ENCODE measurements around the gene PXMP2.
"Not testable (repeated sequence)": the region's sequence is repeated elsewhere in the genome, so short reads cannot be mapped to it uniquely, and the experiment has no call there.

The PXMP2 gene

GRCh38 chr12:132692030-132692429, 4.6 kb downstream of the PXMP2 start:
- FAIRE-seq; DNase-seq (ENCODE audit: low spot score): not testable (repeated sequence)

GRCh38 chr12:132694888-132695287, 7.5 kb downstream of the PXMP2 start:
- not testable (repeated sequence) for FAIRE-seq; DNase-seq (ENCODE audit: low spot score)

DNA sequence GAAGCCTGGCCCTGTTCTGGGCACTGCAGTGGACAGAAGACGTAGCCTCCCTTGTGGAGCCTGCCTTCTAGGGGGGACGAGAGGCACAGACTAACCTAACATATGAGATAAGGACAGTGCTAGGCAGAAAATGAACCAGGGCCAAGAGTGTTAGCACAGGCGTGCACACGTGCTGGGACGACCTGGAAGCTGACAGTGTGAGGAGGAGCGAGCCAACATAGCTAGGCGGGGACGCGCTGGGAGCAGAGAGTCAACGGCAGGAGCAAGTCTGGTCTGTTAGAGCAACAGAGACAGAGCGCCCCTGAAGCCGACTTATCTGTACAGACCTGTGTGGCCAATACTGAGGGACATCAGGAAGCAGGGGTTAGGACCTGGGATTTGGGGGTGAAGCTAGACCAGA, 8.0 kb downstream of the PXMP2 start:
- DNase-seq (ENCODE audit: low spot score) (no peak), FAIRE-seq (no peak)

- DNase-seq (ENCODE audit: low spot score) (no peak), FAIRE-seq (no peak)
Measured at GRCh38 chr12:132698341-132698740, 11.0 kb downstream of the PXMP2 start.

- FAIRE-seq (no peak), DNase-seq (ENCODE audit: low spot score) (no peak)
Measured at GRCh38 chr12:132700212-132700822, 12.9 kb downstream of the PXMP2 start.

GRCh38 chr12:132702640-132703039, 15.3 kb downstream of the PXMP2 start:
- no peak for DNase-seq (ENCODE audit: low spot score)
- FAIRE-seq, result no peak

DNA sequence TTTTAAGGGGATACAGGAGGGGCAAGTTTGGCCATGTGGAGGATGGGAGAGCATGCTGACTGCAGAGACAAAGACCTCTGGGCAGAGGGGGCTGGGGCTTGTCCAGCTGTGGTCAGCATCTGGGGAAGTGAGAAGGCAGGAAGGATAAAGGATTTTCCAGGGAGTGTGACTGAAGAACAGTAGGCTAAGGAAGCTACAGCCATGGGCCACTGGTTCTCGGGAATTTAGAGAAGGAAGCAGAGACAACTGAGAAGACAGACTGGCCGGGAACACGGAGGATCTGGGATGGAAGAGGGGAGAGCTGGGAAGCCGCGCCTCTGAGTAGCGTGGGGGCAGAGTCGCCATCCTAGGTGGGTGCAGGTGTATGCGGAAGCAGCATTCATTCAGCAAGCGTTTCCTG, 16.3 kb downstream of the PXMP2 start:
- FAIRE-seq (no peak), DNase-seq (ENCODE audit: low spot score) (no peak)

DNA sequence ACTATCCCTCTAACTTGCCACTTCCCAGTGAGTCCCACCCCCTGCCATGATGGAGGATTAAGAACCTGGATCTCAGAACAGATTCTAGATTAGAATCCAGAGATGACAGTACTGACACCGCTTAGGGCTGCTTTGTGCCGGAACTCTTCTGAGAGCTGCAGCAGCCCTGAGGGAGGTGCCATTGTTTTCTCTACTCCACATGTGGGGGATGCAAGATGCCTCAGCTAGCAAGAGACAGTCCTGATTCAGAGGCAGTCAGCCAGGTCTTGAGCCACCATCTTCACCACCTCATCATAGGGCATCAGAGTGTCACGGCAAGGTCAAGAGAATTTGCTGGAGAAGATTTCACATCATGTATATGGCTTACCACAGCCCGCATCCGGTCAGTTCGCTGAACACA, 19.9 kb downstream of the PXMP2 start:
- no peak for FAIRE-seq
- no peak for DNase-seq (ENCODE audit: low spot score)

DNA sequence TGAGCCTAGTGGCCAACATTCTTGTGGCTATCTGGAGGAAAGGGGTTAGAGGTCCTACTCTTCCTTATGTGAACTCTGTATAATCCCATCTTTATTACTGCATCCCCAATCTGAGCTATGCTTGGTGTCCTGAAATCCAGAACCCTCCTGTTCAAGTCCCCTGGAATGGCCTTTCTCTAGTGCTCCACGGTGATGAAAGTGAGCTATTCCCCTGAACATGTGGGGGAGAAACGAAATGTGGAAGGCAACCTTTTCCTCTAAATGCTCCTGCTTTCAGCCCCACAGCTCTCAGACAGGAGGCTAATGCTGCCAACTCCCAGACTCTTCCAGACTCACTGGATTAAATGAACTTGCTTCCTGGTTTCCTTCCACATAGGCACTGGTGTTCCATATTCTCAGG, 20.8 kb downstream of the PXMP2 start:
- FAIRE-seq (no peak), DNase-seq (ENCODE audit: low spot score) (no peak)

GRCh38 chr12:132710043-132710404, 22.6 kb downstream of the PXMP2 start:
- DNase-seq (ENCODE audit: low spot score) (no peak), FAIRE-seq (no peak)

- FAIRE-seq, result no peak
Measured at GRCh38 chr12:132710405-132711079, 23.2 kb downstream of the PXMP2 start, which contains the start of gene PGAM5. Gene PGAM5, plus strand, starts transcription at chr12:132710842. Its CDS starts 35 bp downstream, at chr12:132710877.

DNA sequence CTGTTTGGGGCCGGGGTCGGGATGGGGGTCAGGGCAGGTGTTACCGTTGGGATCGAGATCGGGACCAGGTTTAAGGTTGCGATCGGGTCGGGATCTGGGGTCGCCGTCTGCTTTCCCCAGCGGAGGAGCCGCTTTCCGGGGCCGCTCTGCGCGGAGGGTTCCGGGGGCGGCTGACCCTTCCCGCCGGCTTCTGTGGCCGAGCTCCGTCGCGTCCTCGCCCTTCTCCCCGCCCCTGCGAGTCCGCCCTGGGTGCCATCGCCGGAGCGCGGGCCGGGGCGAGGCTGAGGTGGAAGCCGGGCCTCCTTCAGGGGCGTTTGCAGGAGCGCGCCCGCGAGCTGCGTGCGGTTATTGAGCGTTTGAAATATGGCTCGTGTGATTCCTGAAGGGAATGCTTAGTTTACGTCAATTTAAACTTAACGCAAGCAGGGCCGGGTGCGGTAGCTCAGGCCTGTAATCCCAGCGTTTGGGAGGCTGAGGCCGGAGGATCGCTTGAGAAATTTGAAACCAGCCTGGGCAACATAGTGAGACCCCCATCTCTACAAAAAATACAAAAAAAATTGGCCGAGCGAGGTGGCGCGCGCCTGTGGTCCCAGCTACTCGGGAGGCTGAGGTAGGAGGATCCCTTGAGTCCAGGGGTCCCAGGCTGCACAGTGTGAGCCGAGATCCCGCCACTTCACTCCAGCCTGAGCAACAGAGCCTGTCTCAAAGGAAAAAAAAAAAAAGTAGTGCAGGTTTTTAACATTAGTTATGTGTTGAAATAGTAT, 23.9 kb downstream of the PXMP2 start:
- DNase-seq (ENCODE audit: low spot score) (no peak), FAIRE-seq (no peak)

More at GRCh38 chr12:132710405-132711079, 23.2 kb downstream of the PXMP2 start, which contains the start of gene PGAM5:
- DNase-seq (ENCODE audit: low spot score), result peak; percentile 77

DNA sequence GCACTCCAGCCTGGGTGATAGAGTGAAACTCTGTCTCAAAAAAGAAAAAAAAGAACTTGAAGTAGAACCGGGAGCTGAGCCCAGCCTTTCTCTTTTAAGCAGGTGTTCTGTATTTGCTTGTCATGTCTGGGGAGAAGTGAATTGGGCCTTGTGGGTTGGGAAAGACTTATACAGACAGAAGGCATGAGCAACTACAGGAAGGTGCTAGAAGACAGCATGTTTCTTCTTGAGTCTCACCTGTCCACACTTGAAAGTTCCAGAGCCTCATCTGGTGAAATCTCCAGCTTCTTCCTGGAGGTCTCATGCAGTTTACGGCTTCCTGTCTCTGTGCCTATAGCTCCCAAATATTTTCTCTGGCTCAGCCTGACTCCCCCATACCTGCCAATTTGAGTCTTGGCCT, 25.7 kb downstream of the PXMP2 start:
- FAIRE-seq, result no peak
- no peak for DNase-seq (ENCODE audit: low spot score)

GRCh38 chr12:132715874-132716273, 28.5 kb downstream of the PXMP2 start:
- DNase-seq (ENCODE audit: low spot score), result no peak
- FAIRE-seq, result no peak

DNA sequence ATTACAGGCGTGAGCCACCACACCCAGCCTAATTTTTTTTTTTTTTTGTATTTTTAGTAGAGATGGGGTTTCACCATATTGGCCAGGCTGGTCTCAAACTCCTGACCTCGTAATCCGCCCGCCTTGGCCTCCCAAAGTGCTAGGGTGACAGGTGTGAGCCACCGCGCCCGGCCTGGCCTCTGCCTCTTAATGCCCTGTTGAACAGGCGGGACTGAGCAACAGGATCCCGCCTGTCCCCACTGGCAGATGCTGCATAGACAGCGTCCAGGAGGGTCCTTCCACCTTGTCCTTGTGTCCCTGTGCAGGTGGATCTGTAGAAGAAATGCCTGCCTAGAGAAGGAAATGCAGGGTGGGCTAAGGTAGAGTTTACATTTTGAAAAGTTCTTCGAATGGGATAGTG, 29.0 kb downstream of the PXMP2 start:
- DNase-seq (ENCODE audit: low spot score) (no peak), FAIRE-seq (no peak)

- DNase-seq (ENCODE audit: low spot score) (no peak), FAIRE-seq (no peak)
Measured at GRCh38 chr12:132717011-132717410, 29.6 kb downstream of the PXMP2 start.

DNA sequence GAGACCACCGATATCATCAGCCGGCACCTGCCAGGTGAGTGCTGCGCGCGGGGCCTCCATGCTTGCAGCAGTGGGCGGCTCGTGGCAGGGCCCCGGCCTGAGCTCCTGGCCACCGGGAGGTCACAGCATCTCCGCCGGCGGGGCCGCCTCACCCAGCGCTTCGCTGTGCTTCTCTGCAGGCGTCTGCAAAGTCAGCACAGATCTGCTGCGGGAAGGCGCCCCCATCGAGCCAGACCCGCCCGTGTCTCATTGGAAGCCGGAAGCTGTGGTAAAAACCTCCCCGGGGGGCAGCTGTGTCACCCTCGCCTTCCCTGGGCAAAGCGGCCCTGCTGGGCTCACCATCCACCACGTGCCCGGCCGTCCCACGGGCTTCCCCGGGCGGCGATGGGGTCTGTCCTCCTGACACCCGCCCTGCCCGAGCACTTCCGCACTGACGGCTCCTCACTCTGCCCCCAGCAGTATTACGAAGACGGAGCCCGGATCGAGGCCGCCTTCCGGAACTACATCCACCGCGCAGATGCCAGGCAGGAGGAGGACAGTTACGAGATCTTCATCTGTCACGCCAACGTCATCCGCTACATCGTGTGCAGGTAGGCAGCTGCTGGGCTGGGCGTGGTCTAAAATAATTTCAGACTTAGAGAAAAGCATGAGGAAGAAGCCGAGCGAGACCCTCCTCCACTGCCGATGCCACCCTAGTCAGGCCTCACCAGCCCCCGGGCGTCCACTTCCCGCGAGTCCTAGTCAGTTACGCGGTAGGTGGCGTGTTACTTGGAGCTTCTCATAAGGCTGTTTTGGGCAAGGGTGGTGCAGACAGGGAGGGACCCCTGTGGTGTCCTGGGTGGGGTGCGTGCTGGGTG, 30.4 kb downstream of the PXMP2 start:
- DNase-seq (ENCODE audit: low spot score) (no peak), FAIRE-seq (no peak)

DNA sequence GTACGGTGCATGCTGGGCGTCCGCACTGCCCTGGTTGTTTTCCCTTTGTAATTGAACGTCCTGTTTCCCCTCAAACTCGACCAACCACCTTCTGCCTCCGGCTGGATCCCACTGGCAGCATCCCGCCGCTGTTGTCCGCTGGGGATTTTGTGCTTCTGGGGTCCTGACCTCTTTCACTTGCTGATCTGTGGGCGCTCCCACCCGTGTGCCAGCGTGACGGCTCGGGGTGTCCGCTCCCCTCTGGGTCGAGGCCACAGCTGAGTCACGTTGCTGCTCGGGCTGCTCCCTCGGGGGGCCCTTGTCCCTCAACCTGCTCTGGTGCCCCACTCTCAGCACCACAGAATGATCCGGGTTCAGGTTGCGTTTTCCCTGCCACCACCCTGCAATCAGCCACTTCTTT, 31.3 kb downstream of the PXMP2 start:
- FAIRE-seq (no peak), DNase-seq (ENCODE audit: low spot score) (no peak)

- DNase-seq (ENCODE audit: low spot score), result no peak
- FAIRE-seq, result no peak
Measured at GRCh38 chr12:132719141-132719953, 32.0 kb downstream of the PXMP2 start.

DNA sequence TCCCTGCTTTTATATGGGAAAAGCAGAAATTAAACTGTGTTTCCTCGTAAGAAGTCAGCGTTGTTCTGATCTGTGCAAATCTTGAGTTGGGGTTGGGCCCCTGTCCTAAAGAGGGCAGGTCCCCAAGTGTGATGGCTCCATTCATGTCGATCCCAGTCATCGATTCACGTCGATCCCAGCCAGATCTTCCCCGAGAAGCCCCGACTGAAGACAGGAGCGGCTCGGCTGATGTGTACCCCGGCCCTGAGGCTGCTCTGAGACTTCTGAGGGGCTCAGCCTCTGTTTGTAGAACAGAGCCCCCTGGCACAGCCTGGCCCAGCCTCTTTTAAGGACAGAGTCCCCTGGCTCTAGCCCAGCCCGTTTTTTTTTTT, 32.6 kb downstream of the PXMP2 start:
- DNase-seq (ENCODE audit: low spot score) (no peak), FAIRE-seq (no peak)

Measured in RCC 7860 (cell line).